GM12891 (cell line): Measurements from ENCODE around the gene ASB3.

Source experiments
- POLR2A ChIP-seq: IDR thresholded peaks from 2 replicates; pipeline ENCODE4 v1.6.1; 2011; ENCODE audit warnings: low read depth, low read length, control low read depth
- POLR2AphosphoS5 ChIP-seq: IDR thresholded peaks from 2 replicates; pipeline ENCODE4 v1.6.1; 2011; ENCODE audit warnings: low read depth, low read length, control low read depth
- SPI1 ChIP-seq: IDR thresholded peaks from 2 replicates; pipeline ENCODE4 v1.6.1; 2011; ENCODE audit warnings: low read depth, low read length, control low read depth
- TAF1 ChIP-seq: IDR thresholded peaks from 2 replicates; pipeline ENCODE4 v1.6.1; 2011; ENCODE audit warnings: low read depth, low read length, control low read depth

DNA sequence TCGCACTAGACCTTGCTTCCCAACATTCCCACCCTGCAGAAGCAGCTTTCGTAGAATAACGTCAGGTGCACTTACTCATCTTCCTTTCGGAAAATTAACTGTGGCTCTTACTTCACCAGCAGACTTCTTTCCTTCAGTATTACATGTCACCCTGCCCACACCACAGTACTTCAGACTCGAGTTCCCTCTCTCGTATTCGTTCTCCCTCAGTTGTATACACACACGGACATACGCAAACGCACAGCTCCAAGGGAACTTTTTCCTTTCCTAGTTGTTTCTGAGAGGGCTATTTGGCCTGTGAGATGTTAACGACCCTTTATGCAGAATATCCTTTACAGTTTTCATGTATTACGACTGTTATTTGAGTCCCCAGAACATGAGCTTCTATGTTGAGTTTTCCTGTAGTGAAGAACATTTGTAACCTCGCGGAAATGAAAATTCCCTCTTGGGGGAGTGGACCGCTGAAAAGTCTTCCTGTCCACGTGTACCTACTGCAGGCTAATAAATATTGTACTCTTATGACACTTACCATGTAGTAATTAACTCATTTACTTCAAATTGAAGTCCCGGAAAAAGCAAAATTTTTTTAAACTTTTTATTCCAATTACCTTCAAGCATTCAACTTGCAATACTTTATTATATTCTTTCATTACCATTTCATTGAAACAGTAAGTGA, 999 bp upstream of the ASB3 start:
- TF ChIP-seq POLR2A, result no peak
- TF ChIP-seq POLR2AphosphoS5, result no peak
- no peak for TF ChIP-seq SPI1
- TF ChIP-seq TAF1, result no peak
